ENCODE results near the gene PAXIP1.
"Not testable (repeated sequence)": the region's sequence is repeated elsewhere in the genome, so short reads cannot be mapped to it uniquely, and the experiment has no call there.

PAXIP1 gene

GRCh38 chr7:155003092-155003375 is at the start of gene PAXIP1:
PAXIP1 (minus strand) TSS chr7:155003124; CDS start chr7:155002929, 195 bp downstream.
- DNase-seq (ENCODE audit: low read depth), result no peak

DNA sequence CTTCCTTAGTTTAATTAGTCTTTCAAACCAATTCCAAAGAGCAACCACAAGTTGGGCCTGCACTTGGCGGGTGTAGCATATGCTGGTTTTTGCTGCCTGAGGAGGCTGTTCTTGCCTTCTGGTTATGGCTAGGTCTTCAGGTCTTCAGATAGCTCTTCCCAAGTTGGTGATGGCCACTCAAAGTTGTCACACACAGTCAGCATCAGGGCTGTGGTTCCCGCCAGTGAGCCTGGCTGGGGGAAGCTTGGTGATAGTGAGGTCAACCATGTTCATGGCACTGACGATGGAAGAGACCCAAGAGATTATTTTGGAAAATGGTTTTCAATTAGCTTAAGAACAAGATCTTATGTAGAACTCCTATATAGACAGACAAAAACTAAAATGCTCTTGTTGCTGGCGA is 48.4 kb upstream of the PAXIP1 start:
- DNase-seq (ENCODE audit: low read depth), result no peak

- DNase-seq (ENCODE audit: low read depth), result no peak
Observed at GRCh38 chr7:155048006-155048405, 45.1 kb upstream of the PAXIP1 start.

- DNase-seq (ENCODE audit: low read depth), result no peak
Observed at GRCh38 chr7:155043756-155044155, 40.8 kb upstream of the PAXIP1 start.

DNA sequence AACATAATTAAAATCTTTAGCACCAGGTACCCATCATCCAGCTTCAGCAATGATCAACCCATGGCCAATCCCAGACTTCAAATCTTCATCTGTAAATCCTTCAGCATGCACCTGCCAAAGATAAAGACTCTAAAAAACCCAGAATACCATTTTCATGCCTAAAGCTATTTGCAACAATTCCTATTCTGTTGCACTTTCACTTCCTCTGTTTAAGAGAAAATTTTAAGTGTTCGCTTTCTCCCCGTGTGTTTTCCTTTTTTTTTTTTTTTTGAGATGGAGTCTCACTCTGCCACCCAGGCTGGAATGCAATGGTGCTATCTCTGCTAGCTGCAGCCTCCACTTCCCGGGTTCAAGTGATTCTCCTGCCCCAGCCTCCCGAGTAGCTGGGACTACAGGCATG is 35.4 kb upstream of the PAXIP1 start:
- no peak for DNase-seq (ENCODE audit: low read depth)

GRCh38 chr7:155034495-155034894 is 31.6 kb upstream of the PAXIP1 start:
- not testable (repeated sequence) for DNase-seq (ENCODE audit: low read depth)

DNA sequence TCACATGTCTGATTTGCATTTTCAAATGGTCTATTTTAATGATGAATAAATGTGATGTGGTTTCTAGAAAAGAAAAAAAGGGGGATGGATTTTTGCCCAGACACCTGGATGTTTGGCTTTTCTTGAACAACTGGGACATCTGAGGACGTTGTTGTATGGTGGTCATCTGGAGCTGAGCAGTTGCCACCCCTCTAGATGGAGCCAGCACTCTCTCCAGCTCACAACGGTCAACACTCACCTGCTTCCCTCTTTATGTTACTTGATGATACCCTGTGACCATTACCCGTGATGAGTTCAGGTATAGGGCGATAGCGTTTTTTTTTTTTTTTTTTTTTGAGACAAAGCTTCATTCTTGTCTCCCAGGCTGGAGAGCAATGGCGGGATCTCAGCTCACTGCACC is 30.1 kb upstream of the PAXIP1 start:
- no peak for DNase-seq (ENCODE audit: low read depth)

GRCh38 chr7:155027879-155028278 is 25.0 kb upstream of the PAXIP1 start:
- no peak for DNase-seq (ENCODE audit: low read depth)

DNA sequence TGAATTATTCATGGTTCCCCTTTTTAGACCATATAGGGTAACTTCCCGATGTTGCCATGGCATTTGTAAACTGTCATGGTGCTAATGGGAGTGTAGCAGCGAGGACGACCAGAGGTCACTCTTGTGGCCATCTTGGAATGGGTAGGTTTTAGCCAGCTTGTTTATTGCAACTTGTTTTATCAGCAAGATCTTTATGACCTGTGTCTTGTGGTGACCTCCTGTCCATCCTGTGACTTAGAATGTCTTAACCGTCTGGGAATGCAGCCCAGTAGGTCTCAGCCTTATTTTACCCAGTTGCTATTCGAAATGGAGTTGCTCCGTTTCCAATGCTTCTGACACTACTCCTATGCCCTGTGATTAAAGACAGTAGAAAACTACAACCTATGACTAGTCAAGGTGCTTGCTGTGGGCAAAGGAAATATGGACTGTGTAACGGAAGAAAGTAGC is 18.8 kb upstream of the PAXIP1 start:
- DNase-seq (ENCODE audit: low read depth), result no peak

GRCh38 chr7:155020996-155021395 is 18.1 kb upstream of the PAXIP1 start:
- DNase-seq (ENCODE audit: low read depth), result no peak

GRCh38 chr7:155017834-155018233 is 14.9 kb upstream of the PAXIP1 start:
- no peak for DNase-seq (ENCODE audit: low read depth)

DNA sequence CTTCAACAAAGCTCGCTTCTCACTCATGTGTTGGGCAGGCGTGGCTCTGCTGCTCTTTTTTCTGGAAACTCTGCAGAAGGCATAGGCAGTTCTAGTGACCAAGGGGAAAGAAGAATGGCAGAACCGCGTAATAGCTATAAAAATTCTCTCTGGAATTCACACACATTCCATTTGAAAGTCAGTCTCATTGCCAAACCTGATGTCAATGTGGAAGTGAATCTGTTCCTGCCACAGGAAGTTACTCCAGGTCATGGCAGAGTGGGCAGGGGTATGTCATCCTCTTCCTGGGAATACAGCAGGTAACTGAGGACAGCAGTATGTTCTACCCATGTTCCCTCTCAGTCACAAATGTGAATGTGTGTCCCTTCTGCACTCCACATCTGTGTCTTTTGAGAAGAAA is 8.2 kb upstream of the PAXIP1 start:
- DNase-seq (ENCODE audit: low read depth), result no peak

GRCh38 chr7:155009570-155010157 is 6.7 kb upstream of the PAXIP1 start:
- DNase-seq (ENCODE audit: low read depth), result no peak

DNA sequence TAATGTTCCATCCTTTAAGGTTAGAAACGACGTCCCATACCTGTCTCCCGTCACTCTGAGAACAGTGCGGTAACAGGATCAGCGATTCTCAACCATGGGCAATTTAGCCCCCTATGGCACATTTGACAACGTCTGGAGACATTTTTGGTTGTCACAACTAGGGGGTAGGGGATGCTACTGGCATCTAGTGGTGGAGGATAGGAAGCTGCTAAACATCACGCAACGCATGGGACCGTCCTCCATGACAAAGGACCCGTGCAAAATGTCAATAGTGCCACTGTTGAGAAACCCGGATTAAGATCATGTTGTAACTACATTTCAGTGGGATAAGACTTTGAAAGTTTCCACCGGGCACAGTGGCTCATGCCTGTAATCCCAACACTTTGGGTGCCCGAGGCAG is 5.0 kb upstream of the PAXIP1 start:
- DNase-seq (ENCODE audit: low read depth), result no peak

GRCh38 chr7:155003376-155004214 is 671 bp upstream of the PAXIP1 start:
- peak; percentile 81 for DNase-seq (ENCODE audit: low read depth)

DNA sequence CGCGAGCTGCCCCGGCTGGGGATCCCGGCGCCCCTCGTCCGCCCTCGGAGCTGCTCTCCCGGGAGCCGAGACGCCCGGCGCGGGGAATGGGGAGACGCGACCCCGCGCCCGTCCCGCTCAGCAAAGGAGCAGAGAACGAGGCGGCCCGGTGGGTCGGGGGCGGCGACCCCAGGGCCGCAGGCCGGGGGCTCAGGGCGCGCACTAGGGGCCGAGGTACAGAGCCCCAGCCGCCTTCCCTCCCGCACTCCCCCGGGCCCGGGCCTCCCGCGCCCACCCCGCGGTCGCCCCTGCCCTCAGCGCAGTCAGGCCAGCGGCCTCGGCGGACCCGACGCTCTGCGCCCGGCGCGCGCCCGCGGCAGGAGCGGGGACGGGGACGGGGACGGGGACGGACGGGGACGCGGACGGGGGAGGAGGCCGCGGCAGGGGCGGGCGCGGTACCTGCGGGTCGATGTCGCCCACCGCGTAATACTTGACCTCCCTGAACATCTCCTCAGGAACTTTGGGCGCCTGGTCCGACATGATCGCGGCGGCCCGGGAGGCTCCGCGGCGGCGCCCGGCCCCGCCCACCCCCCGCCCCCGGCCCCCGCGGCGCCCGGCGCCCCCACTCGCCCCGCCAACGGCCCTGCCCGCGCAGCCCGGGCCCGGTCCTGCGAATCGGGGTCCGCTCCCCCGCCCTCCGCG is 373 bp downstream of the PAXIP1 start:
- peak; percentile 17 for DNase-seq (ENCODE audit: low read depth)

- DNase-seq (ENCODE audit: low read depth), result no peak
Observed at GRCh38 chr7:155001756-155002410, 1.0 kb downstream of the PAXIP1 start.

DNA sequence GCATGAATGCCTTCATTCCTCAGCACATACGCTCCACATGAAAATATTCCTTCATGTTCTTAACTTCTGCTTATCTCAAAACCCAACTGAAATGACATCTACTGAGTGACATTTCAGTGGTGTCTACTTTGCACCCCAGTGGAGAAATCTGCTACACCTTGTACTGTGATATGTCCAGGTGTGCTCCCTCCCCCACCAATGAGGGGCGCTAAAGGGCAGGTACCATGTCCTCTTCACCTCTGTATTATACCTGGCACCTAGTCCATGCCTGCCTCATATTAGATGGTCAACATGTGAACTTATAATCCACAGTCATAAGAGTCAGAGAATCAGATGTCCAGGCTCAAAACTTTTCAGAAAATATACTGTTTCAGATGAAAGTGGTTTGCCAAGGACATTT is 2.1 kb downstream of the PAXIP1 start:
- DNase-seq (ENCODE audit: low read depth), result no peak

- DNase-seq (ENCODE audit: low read depth), result no peak
Observed at GRCh38 chr7:154998481-154998880, 4.4 kb downstream of the PAXIP1 start.

GRCh38 chr7:154997840-154998370 is 5.0 kb downstream of the PAXIP1 start:
- no peak for DNase-seq (ENCODE audit: low read depth)

GRCh38 chr7:154996756-154997155 is 6.2 kb downstream of the PAXIP1 start:
- no peak for DNase-seq (ENCODE audit: low read depth)

- DNase-seq (ENCODE audit: low read depth), result no peak
Observed at GRCh38 chr7:154996101-154996500, 6.8 kb downstream of the PAXIP1 start.

DNA sequence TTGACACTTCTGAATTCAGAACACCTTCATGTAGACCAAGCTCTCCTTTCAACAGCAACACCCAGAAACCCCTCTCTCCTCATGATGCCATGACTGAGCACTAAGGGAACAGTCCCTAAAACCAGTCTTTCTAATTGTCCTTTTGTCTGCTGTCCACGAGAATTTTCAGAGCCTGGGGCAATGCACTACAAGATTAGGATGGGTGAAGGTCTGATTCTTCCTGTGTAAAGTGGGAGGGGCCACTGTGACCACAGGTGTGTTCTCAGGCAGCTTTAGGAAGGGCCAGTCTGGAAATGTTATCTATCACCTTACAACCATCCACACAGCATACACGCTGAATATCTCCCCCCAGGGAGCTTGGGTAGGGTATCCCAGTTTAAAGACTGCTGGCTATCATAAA is 7.9 kb downstream of the PAXIP1 start:
- no peak for DNase-seq (ENCODE audit: low read depth)

Data from activated T-cell treated with anti-CD3 and anti-CD28 coated beads for 1 hour (primary cell).